SK-N-MC (cell line): ENCODE measurements around the gene PHKA2.

Experiments used
- DNase-seq: peaks from one replicate; pipeline ENCODE4 v3.0.0-alpha.2; 2011; ENCODE audit warnings: low read depth, low spot score
- H3K27ac ChIP-seq: fragments of 200-600 bp; sonication (generic); 2 replicates; pipeline ENCODE4 v1.5.1; 2016; ENCODE audit warnings: mixed run types
- H3K36me3 ChIP-seq: fragments of 200-600 bp; sonication (generic); 2 replicates; pipeline ENCODE4 v1.6.1; 2017; ENCODE audit warnings: antibody characterized with exemption, low read length, mixed read lengths; ENCODE audit not compliant: insufficient read depth
- H3K4me3 ChIP-seq: fragments of 200-600 bp; sonication (generic); 2 replicates; pipeline ENCODE4 v1.5.1; 2016
- H3K9ac ChIP-seq: fragments of 200-600 bp; sonication (generic); 2 replicates; pipeline ENCODE4 v1.8.0; 2017; ENCODE audit warnings: mixed run types, mixed read lengths; ENCODE audit not compliant: insufficient read length
- H3K9me3 ChIP-seq: fragments of 200-600 bp; sonication (generic); 2 replicates; pipeline ENCODE4 v1.6.1; 2017; ENCODE audit warnings: low read depth, mild to moderate bottlenecking, antibody characterized with exemption, low read length, moderate library complexity, mixed read lengths
- EZH2 ChIP-seq: fragments of 200-600 bp; sonication (generic); IDR thresholded peaks from one replicate; pipeline ENCODE4 v1.6.1; 2017; ENCODE audit warnings: antibody characterized with exemption
- FOXP2 ChIP-seq: optimal IDR thresholded peaks from 2 replicates; pipeline ENCODE3; 2011; ENCODE audit warnings: mild to moderate bottlenecking, moderate library complexity; ENCODE audit not compliant: insufficient read depth; ENCODE audit errors: extremely low read length, control extremely low read depth
- POLR2AphosphoS5 ChIP-seq: IDR thresholded peaks from 2 replicates; pipeline ENCODE4 v1.6.1; 2012; ENCODE audit warnings: mild to moderate bottlenecking, low read depth, low read length, borderline replicate concordance

PHKA2 gene

GRCh38 chrX:18966624-18967023 lies 17.3 kb downstream of the PHKA2 start:
- TF ChIP-seq FOXP2 (no peak), POLR2AphosphoS5 (no peak), EZH2 (no peak)
- H3K27ac ChIP-seq, result no peak overlapping the region
- no peak for DNase-seq
- no peaks in the 10 kb centered on the region for H3K36me3 ChIP-seq
- H3K4me3 ChIP-seq, result no peak overlapping the region
- no peaks in the 10 kb centered on the region for H3K9me3 ChIP-seq
- H3K9ac ChIP-seq, result no peak overlapping the region

GRCh38 chrX:18964901-18965300 lies 19.0 kb downstream of the PHKA2 start:
- Histone ChIP-seq H3K4me3 (no peak overlapping the region), H3K36me3 (no peaks in the 10 kb centered on the region), H3K9me3 (no peaks in the 10 kb centered on the region), H3K9ac (no peak overlapping the region), H3K27ac (no peak overlapping the region)
- TF ChIP-seq FOXP2, result no peak
- TF ChIP-seq POLR2AphosphoS5, result no peak
- TF ChIP-seq EZH2, result no peak
- DNase-seq, result no peak

GRCh38 chrX:18964026-18964425 lies 19.9 kb downstream of the PHKA2 start:
- no peak overlapping the region for H3K4me3 ChIP-seq
- H3K9me3 ChIP-seq, result no peaks in the 10 kb centered on the region
- no peak for DNase-seq
- TF ChIP-seq POLR2AphosphoS5 (no peak), FOXP2 (no peak), EZH2 (no peak)
- H3K36me3 ChIP-seq, result no peaks in the 10 kb centered on the region
- H3K9ac ChIP-seq, result no peak overlapping the region
- H3K27ac ChIP-seq, result no peak overlapping the region

GRCh38 chrX:18962329-18962728 lies 21.6 kb downstream of the PHKA2 start:
- H3K27ac ChIP-seq, result no peak overlapping the region
- DNase-seq, result no peak
- no peaks in the 10 kb centered on the region for H3K9me3 ChIP-seq
- H3K9ac ChIP-seq, result no peak overlapping the region
- H3K4me3 ChIP-seq, result no peak overlapping the region
- no peak for TF ChIP-seq POLR2AphosphoS5
- H3K36me3 ChIP-seq, result no peaks in the 10 kb centered on the region

GRCh38 chrX:18961686-18962085 lies 22.2 kb downstream of the PHKA2 start:
- H3K27ac ChIP-seq, result no peak overlapping the region
- no peak overlapping the region for H3K4me3 ChIP-seq
- H3K9ac ChIP-seq, result no peak overlapping the region
- TF ChIP-seq POLR2AphosphoS5, result no peak
- TF ChIP-seq EZH2, result no peak
- no peak for TF ChIP-seq FOXP2
- DNase-seq, result no peak
- H3K9me3 ChIP-seq, result no peaks in the 10 kb centered on the region
- H3K36me3 ChIP-seq, result no peaks in the 10 kb centered on the region

- Histone ChIP-seq H3K9me3 (no peaks in the 10 kb centered on the region), H3K27ac (no peak overlapping the region), H3K9ac (no peak overlapping the region), H3K4me3 (no peak overlapping the region), H3K36me3 (no peaks in the 10 kb centered on the region)
- DNase-seq, result no peak
- TF ChIP-seq POLR2AphosphoS5 (no peak), EZH2 (no peak), FOXP2 (no peak)
Observed at GRCh38 chrX:18956303-18957032, 27.4 kb downstream of the PHKA2 start.

- Histone ChIP-seq H3K4me3 (no peak overlapping the region), H3K36me3 (no peaks in the 10 kb centered on the region), H3K9me3 (no peaks in the 10 kb centered on the region), H3K27ac (no peak overlapping the region), H3K9ac (no peak overlapping the region)
- TF ChIP-seq FOXP2 (no peak), EZH2 (no peak), POLR2AphosphoS5 (no peak)
- DNase-seq, result no peak
Observed at GRCh38 chrX:18955676-18956075, 28.2 kb downstream of the PHKA2 start.

GRCh38 chrX:18951032-18951431 lies 32.9 kb downstream of the PHKA2 start:
- TF ChIP-seq POLR2AphosphoS5 (no peak), FOXP2 (no peak), EZH2 (no peak)
- no peak overlapping the region for H3K27ac ChIP-seq
- no peak overlapping the region for H3K4me3 ChIP-seq
- H3K9me3 ChIP-seq, result no peaks in the 10 kb centered on the region
- H3K9ac ChIP-seq, result no peak overlapping the region
- H3K36me3 ChIP-seq, result peaks cover 8% of the 10 kb centered on the region; the same call in 1 of the 2 replicates
- no peak for DNase-seq

GRCh38 chrX:18949944-18950301 lies 34.0 kb downstream of the PHKA2 start:
- no peak overlapping the region for H3K9ac ChIP-seq
- H3K27ac ChIP-seq, result no peak overlapping the region
- peaks cover 8% of the 10 kb centered on the region; the same call in 1 of the 2 replicates for H3K36me3 ChIP-seq
- no peaks in the 10 kb centered on the region for H3K9me3 ChIP-seq
- no peak for TF ChIP-seq POLR2AphosphoS5
- no peak for TF ChIP-seq EZH2
- TF ChIP-seq FOXP2, result no peak
- no peak for DNase-seq
- no peak overlapping the region for H3K4me3 ChIP-seq
